WTC11 (cell line): ENCODE data around the gene EBP. TPM values are rescaled to one million over a fixed set of nuclear protein-coding genes. Genes with fewer than 3 reads are reported as not detected.

Experiments
- ATAC-seq: fragments of 200-7000 bp; cut with Tn5 transposase; 2 replicates; pipeline ENCODE4 v1.10.0; 2021; ENCODE audit warnings: mild to moderate bottlenecking, moderate library complexity
- CTCF ChIA-PET: fragments of 300-600 bp; sonication (Branson Sonifier 250); formaldehyde crosslinking; loops from one replicate; lab custom pipeline; 2021; ENCODE audit warnings: antibody characterized with exemption; lab: Charles Lee
- POLR2A ChIA-PET: fragments of 350-600 bp; sonication (Branson Sonifier 250); formaldehyde crosslinking; loops from one replicate; lab custom pipeline; 2021; ENCODE audit warnings: antibody characterized with exemption; lab: Charles Lee
- DNase-seq: peaks from one replicate; pipeline ENCODE4 v3.0.0; 2021; ENCODE audit warnings: low spot score
- H3K27ac Mint-ChIP-seq: 2 replicates; pipeline ENCODE4 v1.8.0; 2021; ENCODE audit warnings: mixed read lengths
- H3K27me3 Mint-ChIP-seq: 2 replicates; pipeline ENCODE4 v1.8.0; 2021; ENCODE audit warnings: low read depth, mild to moderate bottlenecking, moderate library complexity, mixed read lengths
- H3K36me3 Mint-ChIP-seq: 2 replicates; pipeline ENCODE4 v1.8.0; 2021; ENCODE audit warnings: mixed read lengths
- H3K4me1 Mint-ChIP-seq: 2 replicates; pipeline ENCODE4 v1.8.0; 2022; ENCODE audit warnings: mixed read lengths
- H3K4me3 Mint-ChIP-seq: 2 replicates; pipeline ENCODE4 v1.8.0; 2021; ENCODE audit warnings: mild to moderate bottlenecking, moderate library complexity, mixed read lengths
- H3K9me3 Mint-ChIP-seq: 2 replicates; pipeline ENCODE4 v1.8.0; 2021; ENCODE audit warnings: mixed read lengths
- AFF4 ChIP-seq: sonication (generic); formaldehyde crosslinking; IDR thresholded peaks from 2 replicates; pipeline ENCODE4 v1.8.1; 2023; ENCODE audit warnings: mild to moderate bottlenecking, missing genetic modification reagents, borderline replicate concordance
- E2F5 ChIP-seq: sonication (generic); formaldehyde crosslinking; IDR thresholded peaks from 2 replicates; pipeline ENCODE4 v1.8.1; 2022; ENCODE audit warnings: mild to moderate bottlenecking, moderate library complexity, missing genetic modification reagents
- FOXP4 ChIP-seq: sonication (generic); formaldehyde crosslinking; IDR thresholded peaks from 2 replicates; pipeline ENCODE4 v1.8.0; 2022; ENCODE audit warnings: mild to moderate bottlenecking, missing genetic modification reagents
- HMGXB4 ChIP-seq: sonication (generic); formaldehyde crosslinking; IDR thresholded peaks from 2 replicates; pipeline ENCODE4 v1.8.1; 2023; ENCODE audit warnings: mild to moderate bottlenecking, moderate library complexity, missing genetic modification reagents
- JUN ChIP-seq: sonication (generic); formaldehyde crosslinking; IDR thresholded peaks from 2 replicates; pipeline ENCODE4 v1.8.0; 2023; ENCODE audit warnings: mild to moderate bottlenecking, missing genetic modification reagents
- MYBL2 ChIP-seq: sonication (generic); formaldehyde crosslinking; IDR thresholded peaks from 2 replicates; pipeline ENCODE4 v1.8.1; 2023; ENCODE audit warnings: mild to moderate bottlenecking, moderate library complexity, missing genetic modification reagents
- NFE2L1 ChIP-seq: sonication (generic); formaldehyde crosslinking; IDR thresholded peaks from 2 replicates; pipeline ENCODE4 v1.8.1; 2023; ENCODE audit warnings: missing genetic modification reagents
- NFYB ChIP-seq: sonication (generic); formaldehyde crosslinking; conservative IDR thresholded peaks from 2 replicates; pipeline ENCODE4 v1.8.0; 2022; ENCODE audit warnings: low read depth, missing genetic modification reagents
- NR1H2 ChIP-seq: sonication (generic); formaldehyde crosslinking; IDR thresholded peaks from 2 replicates; pipeline ENCODE4 v1.9.0; 2021; ENCODE audit warnings: mild to moderate bottlenecking, moderate library complexity, missing genetic modification reagents
- SMAD4 ChIP-seq: sonication (generic); formaldehyde crosslinking; IDR thresholded peaks from 2 replicates; pipeline ENCODE4 v1.8.0; 2022; ENCODE audit warnings: mild to moderate bottlenecking, missing genetic modification reagents
- SOX15 ChIP-seq: fragments of 250-450 bp; sonication (Bioruptor Pico); IDR thresholded peaks from 2 replicates; pipeline ENCODE4 v1.9.0; 2021; ENCODE audit warnings: mild to moderate bottlenecking
- STAT6 ChIP-seq: sonication (generic); formaldehyde crosslinking; conservative IDR thresholded peaks from 2 replicates; pipeline ENCODE4 v1.8.1; 2023; ENCODE audit warnings: mild to moderate bottlenecking, low read depth, missing genetic modification reagents, moderate library complexity
- TCF7 ChIP-seq: sonication (generic); formaldehyde crosslinking; IDR thresholded peaks from 2 replicates; pipeline ENCODE4 v1.8.0; 2022; ENCODE audit warnings: mild to moderate bottlenecking, low read depth, missing genetic modification reagents, moderate library complexity
- TEAD1 ChIP-seq: sonication (generic); formaldehyde crosslinking; IDR thresholded peaks from 2 replicates; pipeline ENCODE4 v1.8.0; 2022; ENCODE audit warnings: mild to moderate bottlenecking, missing genetic modification reagents
- USF1 ChIP-seq: sonication (generic); formaldehyde crosslinking; IDR thresholded peaks from 2 replicates; pipeline ENCODE4 v1.8.0; 2022; ENCODE audit warnings: mild to moderate bottlenecking, missing genetic modification reagents
- ZNF219 ChIP-seq: sonication (generic); formaldehyde crosslinking; IDR thresholded peaks from 2 replicates; pipeline ENCODE4 v1.8.0; 2023; ENCODE audit warnings: missing genetic modification reagents, mild to moderate bottlenecking, borderline replicate concordance
- ZNF232 ChIP-seq: sonication (generic); formaldehyde crosslinking; IDR thresholded peaks from 2 replicates; pipeline ENCODE4 v1.8.0; 2022; ENCODE audit warnings: mild to moderate bottlenecking, missing genetic modification reagents
- ZNF423 ChIP-seq: fragments of 250-450 bp; sonication (Bioruptor Pico); IDR thresholded peaks from 2 replicates; pipeline ENCODE4 v2.1.2; 2022; ENCODE audit warnings: mild to moderate bottlenecking, moderate library complexity
- ZNF671 ChIP-seq: fragments of 250-450 bp; sonication (Bioruptor Pico); IDR thresholded peaks from 2 replicates; pipeline ENCODE4 v1.8.0; 2021; ENCODE audit warnings: mild to moderate bottlenecking
- total RNA-seq: library from RNA; stranded (reverse); gene quantifications from 3 replicates; pipeline ENCODE4 v1.2.3, GENCODE V29; 2021

The EBP gene
- total RNA-seq, 1 experiment from 2014 or later: 129 TPM

GRCh38 chrX:48531358-48531959 lies 9.9 kb downstream of the EBP start:
- no peak for ATAC-seq
- Mint-ChIP-seq H3K4me3 (no peak overlapping the region), H3K36me3 (peaks cover 25% of the 10 kb centered on the region), H3K27me3 (no peaks in the 10 kb centered on the region), H3K4me1 (no peaks in the 10 kb centered on the region), H3K9me3 (no peaks in the 10 kb centered on the region), H3K27ac (no peak overlapping the region)
- DNase-seq: no peak
- ChIA-PET CTCF (no interaction called here), POLR2A (no interaction called here)
- TF ChIP-seq TCF7 (CRISPR knock-in tag) (no peak), ZNF423 (CRISPR knock-in tag) (no peak), FOXP4 (CRISPR knock-in tag) (no peak), JUN (CRISPR knock-in tag) (no peak), USF1 (CRISPR knock-in tag) (no peak), SMAD4 (CRISPR knock-in tag) (no peak), HMGXB4 (CRISPR knock-in tag) (no peak), TEAD1 (CRISPR knock-in tag) (no peak), ZNF219 (CRISPR knock-in tag) (no peak), ZNF671 (CRISPR knock-in tag) (no peak), NFYB (CRISPR knock-in tag) (no peak), NFE2L1 (CRISPR knock-in tag) (no peak), SOX15 (CRISPR knock-in tag) (no peak), STAT6 (CRISPR knock-in tag) (no peak), NR1H2 (no peak), E2F5 (CRISPR knock-in tag) (no peak)

- DNase-seq (no peak), ATAC-seq (no peak)
- no peaks in the 10 kb centered on the region for H3K9me3 Mint-ChIP-seq
- no peaks in the 10 kb centered on the region for H3K4me1 Mint-ChIP-seq
- ChIA-PET CTCF (no interaction called here), POLR2A (no interaction called here)
- no peak overlapping the region for H3K4me3 Mint-ChIP-seq
- no peak overlapping the region; the same call in 1 of the 2 replicates for H3K27ac Mint-ChIP-seq
- H3K36me3 Mint-ChIP-seq: peaks cover 21% of the 10 kb centered on the region
- no peak for TF ChIP-seq ZNF232 (CRISPR knock-in tag)
- no peak for TF ChIP-seq AFF4
- no peak for TF ChIP-seq MYBL2 (CRISPR knock-in tag)
- H3K27me3 Mint-ChIP-seq: no peaks in the 10 kb centered on the region
Observed at GRCh38 chrX:48532161-48532560, 10.6 kb downstream of the EBP start.
